Esophagus muscularis mucosa (tissue), 4 donors: ENCODE measurements around the gene IFT81. TPM values are rescaled to one million over a fixed set of nuclear protein-coding genes. Genes with fewer than 3 reads are reported as not detected.

ENCODE experiments used
- DNase-seq: peaks from one replicate; pipeline ENCODE4 v3.0.0-alpha.2; 2017; ENCODE audit errors: extremely low spot score
- H3K27ac ChIP-seq, 4 donors: fragments of 200-600 bp; sonication (generic); replicated peaks in 1 of 4; 1 replicate in 3 of 4; 2 replicates in 1 of 4; pipeline ENCODE4 v1.5.1; 2016 to 2019; ENCODE audit warnings: mild to moderate bottlenecking in 1 of 4
- H3K27me3 ChIP-seq, 4 donors: fragments of 200-600 bp; sonication (generic); one replicate each; pipeline versions ENCODE4 v1.5.1 to v1.6.0; 2016 to 2019
- H3K36me3 ChIP-seq, 4 donors: fragments of 200-600 bp; sonication (generic); one replicate each; pipeline ENCODE4 v1.5.1; 2016 to 2019
- H3K4me1 ChIP-seq, 4 donors: fragments of 200-600 bp; sonication (generic); one replicate each; pipeline ENCODE4 v1.5.1; 2016 to 2019
- H3K4me3 ChIP-seq, 4 donors: fragments of 200-600 bp; sonication (generic); 1 replicate in 2 of 4; 2 replicates in 2 of 4; pipeline ENCODE4 v1.5.1; 2016 to 2019; ENCODE audit warnings: mild to moderate bottlenecking in 4 of 4, moderate library complexity in 1 of 4
- H3K9me3 ChIP-seq, 4 donors: fragments of 200-600 bp; sonication (generic); 1 replicate in 3 of 4; 2 replicates in 1 of 4; pipeline ENCODE4 v1.5.1; 2016 to 2019
- CTCF ChIP-seq, 3 experiments: fragments of 200-600 bp in 2 of 3; fragments of 450-650 bp in 1 of 3; sonication (generic) in 2 of 3; IDR thresholded peaks; one replicate each; pipeline ENCODE4 v1.5.1; 2017 to 2019; ENCODE audit warnings: antibody characterized with exemption in 3 of 3, mild to moderate bottlenecking in 2 of 3, moderate library complexity in 1 of 3
- EP300 ChIP-seq: sonication (generic); formaldehyde crosslinking; IDR thresholded peaks from one replicate; pipeline ENCODE4 v1.6.1; 2017; ENCODE audit warnings: antibody characterized with exemption
- POLR2A ChIP-seq: fragments of 450-650 bp; IDR thresholded peaks from one replicate; pipeline ENCODE4 v1.6.1; 2017; ENCODE audit warnings: antibody characterized with exemption, moderate library complexity, mild to moderate bottlenecking, low read depth
- POLR2AphosphoS5 ChIP-seq, 2 donors: sonication (generic); formaldehyde crosslinking; IDR thresholded peaks; one replicate each; pipeline ENCODE4 v1.6.1; 2017; ENCODE audit warnings: antibody characterized with exemption in 2 of 2
- WGBS: methylation state at CpG from one replicate; pipeline ENCODE4 v1.1.5; 2018; 5-methylcytosine and 5-hydroxymethylcytosine counted together
- intact Hi-C: fragments of 100-400 bp; cut with DNase I; formaldehyde crosslinking; loops from one replicate; pipeline ENCODE4 v1.15.1; 2023
- total RNA-seq, 4 donors: library from RNA; depleted of rRNA; stranded (reverse); fragments of >200 nt; gene quantifications; one replicate each; pipeline versions ENCODE4 v1.1.0 to v1.2.1, GENCODE V29; 2016

Gene IFT81
- total RNA-seq, 4 donors from 2014 or later = 15.1 to 27.4 (median 15.9) TPM

GRCh38 chr12:110168732-110169455 is 44.7 kb downstream of the IFT81 start:
- WGBS = 89% methylated on average over 3 of the region's 3 CpGs
- intact Hi-C loops = no loop called here
- H3K27me3 ChIP-seq = no peaks in the 10 kb centered on the region
- TF ChIP-seq EP300 (no peak), POLR2A (no peak), POLR2AphosphoS5 (IDR thresholded peaks at IDR 0.05) (no peak), CTCF (IDR thresholded peaks at IDR 0.05) (no peak)
- peaks cover 0 to 40% (median 7%) of the 10 kb centered on the region in 4 donors for H3K36me3 ChIP-seq
- no peak overlapping the region for H3K4me3 ChIP-seq
- H3K4me1 ChIP-seq = peaks cover 11 to 19% (median 17%) of the 10 kb centered on the region in 4 donors
- H3K9me3 ChIP-seq = no peaks in the 10 kb centered on the region
- DNase-seq = no peak
- no peak overlapping the region for H3K27ac ChIP-seq

DNA sequence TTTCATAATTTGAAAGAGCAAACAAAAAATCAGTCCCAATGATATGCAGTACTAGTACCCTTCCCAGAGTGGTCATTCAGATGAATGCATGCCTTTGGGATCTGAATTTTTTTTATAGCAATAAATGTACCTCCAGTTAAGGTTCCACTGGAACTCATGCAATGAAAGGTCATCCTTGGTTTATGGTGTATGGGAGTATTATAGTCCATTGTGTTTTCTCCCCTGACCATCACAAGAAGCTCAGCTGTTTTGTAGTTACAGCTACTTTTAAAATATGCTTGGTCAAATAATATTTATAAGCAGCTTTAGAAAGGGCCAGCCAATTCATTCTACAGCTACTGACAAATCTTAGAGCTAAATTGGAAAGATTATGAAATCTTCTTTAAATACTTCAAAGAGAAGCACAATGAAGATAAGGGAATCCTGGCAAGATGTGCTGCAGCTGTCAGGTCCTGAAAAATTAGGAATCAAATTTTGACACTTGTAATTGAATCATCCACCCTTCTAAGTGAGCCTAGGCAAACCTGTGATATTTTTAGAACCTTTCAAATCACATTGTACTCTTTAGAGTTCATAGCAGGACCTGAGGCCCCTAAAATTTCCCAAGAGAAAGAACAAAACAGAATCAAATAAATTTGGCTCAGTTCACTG is 46.5 kb downstream of the IFT81 start:
- no peak for DNase-seq
- Histone ChIP-seq H3K4me3 (no peak overlapping the region), H3K4me1 (peaks cover 16 to 19% (median 17%) of the 10 kb centered on the region in 4 donors), H3K9me3 (no peaks in the 10 kb centered on the region), H3K36me3 (peaks cover 0 to 26% (median 7%) of the 10 kb centered on the region in 4 donors), H3K27ac (peak overlapping the region in 2 of 4 donors; percentile 39 to 41), H3K27me3 (no peaks in the 10 kb centered on the region)
- no peak for TF ChIP-seq POLR2A
- no peak for TF ChIP-seq EP300
- TF ChIP-seq POLR2AphosphoS5 (IDR thresholded peaks at IDR 0.05) = no peak
- TF ChIP-seq CTCF (IDR thresholded peaks at IDR 0.05) = no peak
- intact Hi-C loops = no loop called here

- H3K4me1 ChIP-seq = peaks cover 16 to 20% (median 17%) of the 10 kb centered on the region in 4 donors
- 73% methylated on average over 3 of the region's 3 CpGs for WGBS
- H3K27ac ChIP-seq = peak overlapping the region in 3 of 4 donors; percentile 20 to 41 (median 24)
- no peaks in the 10 kb centered on the region for H3K27me3 ChIP-seq
- no peak for DNase-seq
- no peak overlapping the region for H3K4me3 ChIP-seq
- intact Hi-C loops = no loop called here
- no peaks in the 10 kb centered on the region for H3K9me3 ChIP-seq
- H3K36me3 ChIP-seq = peaks cover 0 to 22% (median 7%) of the 10 kb centered on the region in 4 donors
- TF ChIP-seq POLR2AphosphoS5 (IDR thresholded peaks at IDR 0.05) (no peak), EP300 (no peak), CTCF (IDR thresholded peaks at IDR 0.05) (no peak), POLR2A (no peak)
These were observed 47.0 kb downstream of the IFT81 start for GRCh38 chr12:110171186-110171538.

DNA sequence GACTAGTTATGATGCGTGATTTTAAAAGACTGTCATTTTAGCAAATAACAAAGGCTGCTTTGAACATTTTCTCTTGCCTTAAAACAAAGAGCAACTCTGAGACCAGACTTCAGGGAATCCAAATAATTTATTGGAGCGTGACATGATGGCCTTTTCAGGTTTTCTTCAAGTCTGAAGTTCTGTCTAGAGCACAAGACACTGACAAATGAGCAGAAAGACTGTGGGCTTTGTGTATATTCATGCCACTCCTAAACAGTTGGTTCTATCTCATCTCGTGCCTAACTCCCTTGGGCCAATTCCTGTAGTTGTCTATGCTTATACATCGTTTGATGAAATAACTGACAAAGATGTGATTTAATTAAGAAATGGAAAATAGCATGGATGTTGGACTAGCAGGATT is 47.5 kb downstream of the IFT81 start:
- no peak for DNase-seq
- Histone ChIP-seq H3K9me3 (no peaks in the 10 kb centered on the region), H3K4me1 (peaks cover 16 to 25% (median 22%) of the 10 kb centered on the region in 4 donors), H3K4me3 (no peak overlapping the region), H3K27ac (peak overlapping the region; percentile 5 to 41 (median 22)), H3K27me3 (no peaks in the 10 kb centered on the region), H3K36me3 (peaks cover 0 to 22% (median 7%) of the 10 kb centered on the region in 4 donors)
- intact Hi-C loops = no loop called here
- 66% methylated on average over 4 of the region's 4 CpGs for WGBS
- TF ChIP-seq POLR2AphosphoS5 (IDR thresholded peaks at IDR 0.05) (no peak), POLR2A (no peak), EP300 (no peak), CTCF (IDR thresholded peaks at IDR 0.05) (no peak)
